Measurements from ENCODE around the gene RPP21.

RPP21 gene

GRCh38 chr6:30350524-30350923, 5.6 kb downstream of the RPP21 start:
- in situ Hi-C loops (cut with MboI; ENCODE audit: low pct_unique_long_range_greater_than_20kb, low sequenced_read_pairs, unreplicated experiment) = no loop called here
- TF ChIP-seq CTCF (IDR thresholded peaks at IDR 0.05; ENCODE audit: extremely low read depth, insufficient read depth, missing control alignments) = no peak

GRCh38 chr6:30352550-30352949, 7.6 kb downstream of the RPP21 start:
- in situ Hi-C loops (cut with MboI; ENCODE audit: low pct_unique_long_range_greater_than_20kb, low sequenced_read_pairs, unreplicated experiment) = no loop called here
- DNase-seq (ENCODE audit: low spot score) = no peak
- TF ChIP-seq CTCF (IDR thresholded peaks at IDR 0.05; ENCODE audit: extremely low read depth, insufficient read depth, missing control alignments) = no peak

More at GRCh38 chr6:30350524-30350923, 5.6 kb downstream of the RPP21 start:
- no peak for DNase-seq (ENCODE audit: low spot score)

GRCh38 chr6:30355281-30355680, 10.3 kb downstream of the RPP21 start:
- in situ Hi-C loops (cut with MboI; ENCODE audit: low pct_unique_long_range_greater_than_20kb, low sequenced_read_pairs, unreplicated experiment) = no loop called here
- TF ChIP-seq CTCF (IDR thresholded peaks at IDR 0.05; ENCODE audit: extremely low read depth, insufficient read depth, missing control alignments) = no peak

GRCh38 chr6:30356536-30356935, 11.6 kb downstream of the RPP21 start:
- in situ Hi-C loops (cut with MboI; ENCODE audit: low pct_unique_long_range_greater_than_20kb, low sequenced_read_pairs, unreplicated experiment) = no loop called here
- TF ChIP-seq CTCF (IDR thresholded peaks at IDR 0.05; ENCODE audit: extremely low read depth, insufficient read depth, missing control alignments) = no peak
- no peak for DNase-seq (ENCODE audit: low spot score)

More at GRCh38 chr6:30355281-30355680, 10.3 kb downstream of the RPP21 start:
- no peak for DNase-seq (ENCODE audit: low spot score)

- peak; percentile 73 for TF ChIP-seq CTCF (IDR thresholded peaks at IDR 0.05; ENCODE audit: extremely low read depth, insufficient read depth, missing control alignments)
- peak; percentile 66 for DNase-seq (ENCODE audit: low spot score)
- in situ Hi-C loops (cut with MboI; ENCODE audit: low pct_unique_long_range_greater_than_20kb, low sequenced_read_pairs, unreplicated experiment) = no loop called here
Measured at GRCh38 chr6:30357678-30358540, 13.0 kb downstream of the RPP21 start.

- no peak for DNase-seq (ENCODE audit: low spot score)
- in situ Hi-C loops (cut with MboI; ENCODE audit: low pct_unique_long_range_greater_than_20kb, low sequenced_read_pairs, unreplicated experiment) = no loop called here
- TF ChIP-seq CTCF (IDR thresholded peaks at IDR 0.05; ENCODE audit: extremely low read depth, insufficient read depth, missing control alignments) = no peak
Measured at GRCh38 chr6:30359276-30359675, 14.3 kb downstream of the RPP21 start.

All from GM13977 (cell line).